Activated T-cell treated with anti-CD3 and anti-CD28 coated beads, Interleukin-2, amount 50 U/mL, for 48 hours (primary cell): Measurements from ENCODE around the gene KATNAL1.

Source experiments
- DNase-seq, 2 experiments: peaks; one replicate each; pipeline ENCODE4 v3.0.0-alpha.2; 2020

The KATNAL1 gene

GRCh38 chr13:30332456-30333143 is 25.2 kb upstream of the KATNAL1 start:
- no peak for DNase-seq

- no peak for DNase-seq
Observed at GRCh38 chr13:30331331-30331771, 24.0 kb upstream of the KATNAL1 start.

DNA sequence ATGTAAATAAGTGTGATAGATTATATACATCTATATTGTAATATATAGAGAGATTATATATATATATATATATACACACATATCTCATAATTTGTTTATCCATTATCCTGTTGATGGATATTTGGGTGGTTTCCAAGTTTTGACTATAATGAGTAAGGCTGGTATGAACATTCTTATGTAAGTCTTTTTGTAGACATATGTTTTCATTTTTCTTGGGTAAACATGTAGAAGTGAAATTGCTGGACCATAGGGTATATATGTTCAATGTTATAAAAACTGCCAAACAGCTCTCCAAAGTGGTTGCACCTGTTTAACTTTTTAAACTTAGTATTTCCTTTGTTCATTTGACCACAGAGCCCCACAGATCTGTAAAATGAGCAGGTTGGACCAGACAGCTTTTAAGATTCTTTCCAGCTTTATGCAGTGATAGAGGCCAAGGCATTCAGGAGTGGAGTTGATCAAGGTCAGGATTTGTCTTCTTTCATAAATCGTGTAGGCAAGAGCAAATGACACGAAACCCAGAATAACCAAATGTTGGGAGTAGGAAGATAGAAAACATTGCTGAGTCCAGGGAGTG is 21.7 kb upstream of the KATNAL1 start:
- DNase-seq: no peak

DNA sequence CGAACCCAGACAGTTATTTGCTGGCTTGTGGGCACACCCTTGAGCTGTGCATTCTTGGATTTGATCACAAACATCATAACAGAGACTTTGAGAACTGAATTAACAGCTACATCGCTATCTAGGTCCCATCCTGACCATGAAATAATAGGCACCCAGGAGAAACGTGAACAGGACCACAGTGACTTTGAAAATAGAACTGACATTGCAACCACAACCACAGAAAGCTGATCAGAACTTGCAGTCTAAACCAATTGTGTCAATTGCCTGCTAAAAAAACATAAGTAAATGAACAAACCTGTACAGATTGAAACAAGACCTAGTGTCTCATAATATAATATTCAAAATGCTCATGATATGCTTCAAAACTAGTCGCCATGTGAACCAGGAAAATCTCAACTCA is 18.3 kb upstream of the KATNAL1 start:
- DNase-seq: no peak

DNA sequence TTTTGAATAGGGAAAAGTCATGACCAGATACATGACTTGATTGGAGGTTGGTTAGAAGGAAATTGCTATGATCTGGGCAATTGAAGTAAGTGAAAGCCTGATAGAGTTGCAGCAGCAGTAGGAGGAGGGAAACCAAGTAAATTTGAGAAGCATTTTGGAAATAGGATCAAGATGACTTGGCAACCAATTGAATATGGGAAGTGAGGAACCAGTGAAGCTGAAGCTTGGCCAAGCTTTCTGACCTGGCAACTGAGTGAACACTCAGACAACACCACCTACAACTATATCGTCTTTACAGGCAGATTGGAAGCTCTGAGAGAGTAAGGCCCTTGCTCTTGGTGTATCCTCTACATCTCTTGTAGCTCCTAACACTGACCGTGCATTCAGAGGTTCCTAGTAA is 16.2 kb upstream of the KATNAL1 start:
- no peak for DNase-seq

DNA sequence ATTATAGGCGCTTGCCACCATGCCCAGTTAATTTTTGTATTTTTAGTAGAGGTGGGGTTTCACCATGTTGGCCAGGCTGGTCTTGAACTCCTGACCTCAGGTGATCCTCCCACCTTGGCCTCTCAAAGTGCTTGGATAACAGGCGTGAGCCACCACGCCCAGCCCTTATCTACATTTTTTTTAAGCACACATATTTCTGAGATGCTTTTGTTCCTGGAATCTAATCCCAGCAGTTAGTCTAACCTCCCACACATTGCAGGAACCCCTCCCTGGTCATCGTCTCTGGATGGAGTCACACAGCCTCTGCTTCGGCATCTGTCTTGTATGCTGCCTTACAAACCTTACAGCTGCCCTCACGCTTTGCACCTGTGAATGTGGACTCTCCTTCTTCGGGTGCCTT is 15.1 kb upstream of the KATNAL1 start:
- DNase-seq: no peak

DNA sequence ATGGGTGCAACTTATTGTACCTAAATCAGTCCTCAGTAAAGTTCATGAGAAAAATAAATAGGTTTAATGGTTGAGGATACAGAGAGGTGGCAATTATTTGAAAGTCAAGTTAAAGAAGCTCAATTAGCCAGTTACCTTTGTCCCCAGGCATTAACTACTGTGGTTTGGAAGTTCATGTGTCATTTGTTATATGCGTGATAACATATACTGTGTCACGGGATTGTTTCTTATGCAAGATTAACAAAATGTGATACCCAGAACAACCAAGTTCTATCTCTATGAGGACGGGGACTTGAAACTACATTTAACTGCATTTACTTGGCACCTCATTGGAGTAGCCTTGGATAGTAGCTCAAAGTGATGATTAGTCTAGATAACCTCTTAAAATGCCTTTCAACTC is 13.9 kb upstream of the KATNAL1 start:
- DNase-seq: no peak

- no peak for DNase-seq
Observed at GRCh38 chr13:30319655-30320054, 12.3 kb upstream of the KATNAL1 start.

DNA sequence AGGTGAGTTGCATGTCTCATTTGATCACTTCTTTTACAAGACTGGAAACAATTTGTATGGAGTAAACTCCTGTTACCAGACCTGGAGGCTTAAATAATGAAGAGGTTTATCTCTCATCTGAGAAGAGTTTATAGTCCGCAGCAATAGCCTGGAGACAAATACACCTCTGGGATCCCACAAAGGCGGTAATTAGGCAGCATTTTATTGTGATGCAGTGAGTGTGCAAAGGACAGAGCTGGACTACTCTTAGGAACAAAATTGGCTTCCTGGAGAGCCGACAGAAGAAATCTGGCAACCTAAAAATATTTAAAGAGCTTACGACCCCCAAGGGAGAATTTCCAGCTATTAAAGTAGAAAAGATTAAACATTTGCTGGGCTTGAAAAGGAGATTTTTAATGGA is 11.8 kb upstream of the KATNAL1 start:
- DNase-seq: no peak

DNA sequence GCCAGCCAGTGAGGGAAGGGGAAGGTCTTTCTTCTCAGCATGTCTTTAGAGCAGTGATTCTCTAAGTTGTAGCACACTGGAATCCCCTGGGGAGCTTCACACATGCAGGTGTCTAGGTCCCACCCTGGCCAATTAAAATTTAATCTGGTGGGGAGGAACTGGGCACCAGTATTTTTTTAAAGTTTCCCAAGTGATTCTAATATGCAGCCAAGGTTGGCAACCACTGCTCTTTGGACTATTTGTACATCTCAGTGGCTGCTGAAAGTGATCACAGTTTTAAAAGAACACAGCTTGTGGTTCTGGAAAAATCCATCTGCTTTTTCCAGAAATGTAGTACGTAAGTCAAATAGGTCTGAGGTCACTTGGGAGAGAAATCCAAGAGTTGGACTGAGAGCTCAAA is 10.7 kb upstream of the KATNAL1 start:
- DNase-seq: no peak

GRCh38 chr13:30314562-30314961 is 7.2 kb upstream of the KATNAL1 start:
- DNase-seq: no peak

- DNase-seq: no peak
Observed at GRCh38 chr13:30314069-30314468, 6.7 kb upstream of the KATNAL1 start.

GRCh38 chr13:30313311-30313710 is 6.0 kb upstream of the KATNAL1 start:
- DNase-seq: no peak

DNA sequence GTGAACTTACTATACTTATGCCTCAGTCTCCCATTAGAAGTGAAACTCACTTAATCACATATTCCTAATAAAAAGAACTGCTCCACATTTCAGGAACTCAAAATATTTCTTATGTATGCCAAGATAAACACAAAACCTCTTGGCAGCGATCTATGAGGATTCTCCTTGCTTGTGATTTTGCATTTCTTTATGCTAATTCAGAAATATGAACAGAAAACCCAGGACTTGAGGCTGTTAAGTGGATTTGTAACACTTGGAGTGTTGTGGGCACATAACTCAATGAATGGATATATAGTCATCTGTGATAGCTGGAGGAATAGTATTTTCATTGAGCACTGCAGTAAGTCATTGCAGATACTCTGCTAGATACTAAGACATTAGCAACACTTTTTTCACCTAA is 5.6 kb upstream of the KATNAL1 start:
- no peak for DNase-seq

DNA sequence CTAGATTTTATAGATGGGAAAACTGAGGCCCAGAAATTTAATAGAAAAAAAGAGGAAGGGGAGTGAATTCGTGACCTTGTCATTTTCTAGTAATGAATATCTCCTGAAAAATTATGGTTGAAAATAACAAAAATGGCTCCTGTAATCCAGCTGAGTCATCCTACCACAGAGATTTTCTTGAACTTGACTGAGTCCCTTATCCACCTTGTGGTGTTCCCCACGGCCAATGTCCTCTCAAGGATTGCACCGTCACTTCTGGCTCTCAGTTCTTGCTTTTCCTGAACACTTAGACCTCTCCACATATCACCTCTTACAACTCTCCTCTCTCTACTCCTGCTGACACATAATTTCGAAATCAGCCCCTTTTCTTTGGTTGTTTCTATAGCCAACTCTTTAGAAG is 1.2 kb upstream of the KATNAL1 start:
- peak in 1 of 2 experiments; percentile 33 for DNase-seq

DNA sequence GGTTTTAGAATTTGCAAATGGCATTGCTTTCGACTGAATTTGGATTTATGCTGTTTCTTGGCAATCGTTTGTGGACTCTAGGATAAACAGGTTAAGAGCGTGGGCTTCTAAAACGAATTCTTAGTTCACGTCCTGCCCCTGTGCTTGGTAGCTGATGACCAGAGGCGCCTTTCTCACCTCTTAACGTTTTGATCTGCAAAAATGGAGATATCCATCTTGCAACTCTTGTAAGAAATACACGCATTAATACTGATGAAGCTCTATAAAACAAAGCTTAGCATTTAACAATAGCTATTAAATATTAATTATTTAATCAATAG is 580 bp upstream of the KATNAL1 start:
- no peak for DNase-seq

GRCh38 chr13:30306762-30307193 is 573 bp downstream of the KATNAL1 start:
- peak; percentile 93 to 94 for DNase-seq

DNA sequence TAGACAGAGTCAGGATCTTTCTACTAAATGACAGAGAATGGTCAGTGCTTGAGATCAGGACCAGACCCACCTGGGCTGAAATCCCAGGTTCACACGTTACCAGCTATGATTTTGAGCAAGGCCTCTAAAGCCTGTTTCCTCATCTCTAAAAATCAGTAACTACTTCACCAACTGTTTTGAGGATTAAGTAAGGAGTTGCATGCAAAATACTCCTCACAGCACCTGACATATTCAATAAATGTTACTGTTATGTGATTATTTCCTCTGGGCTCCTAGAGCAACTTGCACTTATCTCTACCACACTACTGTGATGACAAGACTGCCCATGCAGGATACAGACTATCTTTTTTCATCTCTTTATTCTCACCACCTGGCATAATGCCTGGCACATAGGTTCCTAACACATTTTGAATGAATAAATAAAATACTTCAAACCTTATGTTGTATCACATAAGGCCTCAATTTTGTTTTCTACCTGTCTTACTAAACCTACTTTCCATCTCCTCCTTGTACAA is 1.8 kb downstream of the KATNAL1 start:
- no peak for DNase-seq

DNA sequence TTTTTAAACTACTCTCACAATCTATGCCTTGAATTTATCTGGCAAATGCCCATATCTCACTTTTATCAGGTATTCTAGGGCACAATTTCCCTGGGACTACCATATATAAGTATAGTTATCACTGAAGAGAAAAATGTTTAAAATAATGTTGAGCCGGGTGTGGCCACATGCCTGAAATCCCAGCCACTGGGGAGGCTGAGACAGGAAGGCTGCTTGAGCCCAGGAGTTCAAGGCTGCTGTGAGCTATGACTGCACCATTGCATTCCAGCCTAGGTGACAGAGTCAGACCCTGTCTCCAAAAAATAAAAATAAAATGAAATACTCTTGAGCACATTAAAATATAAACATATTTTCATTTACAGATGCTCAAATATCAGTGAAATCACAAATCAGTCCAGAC is 4.1 kb downstream of the KATNAL1 start:
- no peak for DNase-seq

GRCh38 chr13:30301827-30302226 is 5.5 kb downstream of the KATNAL1 start:
- DNase-seq: no peak

DNA sequence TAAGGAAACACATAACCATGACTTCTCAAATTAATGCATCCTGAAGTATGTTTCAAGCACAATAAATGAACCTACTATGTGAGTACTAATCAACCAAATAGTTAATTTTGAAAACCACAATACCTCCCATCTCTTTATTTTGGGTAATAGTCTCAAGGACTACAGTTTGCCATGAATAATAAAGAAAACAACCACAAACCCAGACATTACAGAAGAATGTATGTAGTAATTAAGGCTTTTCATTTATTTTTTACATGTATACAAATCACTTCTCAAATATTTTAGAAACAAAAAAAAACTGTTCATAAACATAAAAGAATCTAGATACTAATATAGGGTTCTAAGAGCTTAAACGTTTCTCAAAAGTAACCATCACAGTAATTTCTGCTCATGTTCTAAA is 6.8 kb downstream of the KATNAL1 start:
- no peak for DNase-seq

DNA sequence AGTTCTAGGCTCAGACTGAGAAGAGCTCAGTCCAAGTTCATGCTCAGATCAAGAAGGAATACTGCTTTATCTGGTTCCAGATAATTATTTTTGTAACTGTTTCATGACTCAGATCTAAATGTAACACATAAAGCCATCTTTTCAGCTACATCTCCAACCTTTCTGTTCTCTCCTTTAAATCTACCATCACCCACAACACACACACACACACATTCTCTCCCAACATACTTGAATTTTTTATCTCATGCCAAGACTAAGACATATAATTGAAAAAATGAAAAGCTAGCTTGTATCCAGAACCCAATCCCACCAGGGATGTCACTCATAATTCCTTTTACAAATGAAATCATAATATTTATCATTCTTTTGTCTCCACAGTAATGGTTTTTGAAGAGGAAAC is 7.6 kb downstream of the KATNAL1 start:
- DNase-seq: no peak

DNA sequence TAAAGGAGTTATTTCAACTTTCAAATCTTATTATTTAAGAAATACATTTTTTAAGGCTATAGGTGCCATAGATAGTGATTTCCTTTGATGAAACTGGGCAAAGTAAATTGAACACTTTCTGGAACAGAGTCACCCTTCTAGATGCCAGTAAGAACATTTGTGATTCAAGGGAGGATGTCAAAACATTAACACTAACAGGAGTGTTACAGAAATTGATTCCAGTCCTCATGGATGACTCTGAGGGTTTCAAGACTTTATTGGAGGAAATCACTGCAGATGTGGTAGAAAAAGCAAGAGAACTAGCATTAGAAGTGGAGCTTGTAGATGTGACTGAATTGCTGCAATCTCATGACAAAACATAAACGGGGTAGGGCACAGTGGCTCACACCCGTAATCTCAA is 12.2 kb downstream of the KATNAL1 start:
- no peak for DNase-seq

DNA sequence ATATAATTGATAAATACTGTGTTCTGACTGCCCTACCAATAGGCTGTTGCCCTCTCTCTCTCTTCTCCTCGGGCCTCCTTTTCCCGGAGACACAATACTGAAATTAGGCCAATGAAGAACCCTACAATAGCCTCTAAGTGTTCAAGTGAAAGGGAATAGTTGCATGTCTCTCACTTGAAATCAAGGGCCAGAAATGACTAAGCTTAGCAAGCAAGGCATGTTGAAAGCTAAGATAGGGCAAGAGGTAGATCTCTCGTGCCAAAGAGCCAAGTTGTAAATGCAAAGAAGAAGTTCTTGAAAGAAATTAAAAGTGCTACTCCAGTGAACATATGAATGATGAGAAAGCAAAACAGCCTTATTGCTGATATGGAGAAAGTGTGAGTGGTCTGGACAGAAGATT is 13.3 kb downstream of the KATNAL1 start:
- no peak for DNase-seq

DNA sequence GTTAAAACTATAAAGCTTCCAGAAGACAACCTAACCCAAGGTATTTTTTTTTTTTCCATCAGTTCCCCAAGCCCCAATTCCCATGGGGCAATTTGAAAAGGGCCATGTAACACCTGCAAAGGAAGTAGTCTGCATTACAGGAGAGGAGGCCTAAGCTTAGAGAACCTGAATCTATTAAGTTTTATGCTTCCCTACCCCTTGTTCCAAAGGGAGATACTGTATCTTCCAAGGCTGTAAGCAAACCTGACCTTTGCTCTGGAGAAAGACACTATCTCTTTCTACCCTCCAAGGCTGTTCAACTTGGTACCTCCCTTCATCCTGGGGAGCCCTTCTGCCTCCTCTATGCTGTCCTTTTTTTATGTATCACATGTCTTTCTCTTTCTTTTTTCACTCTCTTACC is 15.0 kb downstream of the KATNAL1 start:
- no peak for DNase-seq
